Limb (tissue), 2 donors: Measurements from ENCODE around the gene APBA3.

ENCODE experiments used
- DNase-seq, 2 donors: peaks; one replicate each; pipeline ENCODE4 v3.0.0-alpha.2; 2016; ENCODE audit errors: extremely low spot score in 2 of 2

The APBA3 gene

GRCh38 chr19:3761382-3762129 lies at the start of gene APBA3:
APBA3 (minus strand) TSS chr19:3761692; CDS start chr19:3760264, 1,428 bp downstream.
- DNase-seq: peak; percentile 80 to 96

- no peak for DNase-seq
Measured at GRCh38 chr19:3810708-3811355, 49.3 kb upstream of the APBA3 start.

DNA sequence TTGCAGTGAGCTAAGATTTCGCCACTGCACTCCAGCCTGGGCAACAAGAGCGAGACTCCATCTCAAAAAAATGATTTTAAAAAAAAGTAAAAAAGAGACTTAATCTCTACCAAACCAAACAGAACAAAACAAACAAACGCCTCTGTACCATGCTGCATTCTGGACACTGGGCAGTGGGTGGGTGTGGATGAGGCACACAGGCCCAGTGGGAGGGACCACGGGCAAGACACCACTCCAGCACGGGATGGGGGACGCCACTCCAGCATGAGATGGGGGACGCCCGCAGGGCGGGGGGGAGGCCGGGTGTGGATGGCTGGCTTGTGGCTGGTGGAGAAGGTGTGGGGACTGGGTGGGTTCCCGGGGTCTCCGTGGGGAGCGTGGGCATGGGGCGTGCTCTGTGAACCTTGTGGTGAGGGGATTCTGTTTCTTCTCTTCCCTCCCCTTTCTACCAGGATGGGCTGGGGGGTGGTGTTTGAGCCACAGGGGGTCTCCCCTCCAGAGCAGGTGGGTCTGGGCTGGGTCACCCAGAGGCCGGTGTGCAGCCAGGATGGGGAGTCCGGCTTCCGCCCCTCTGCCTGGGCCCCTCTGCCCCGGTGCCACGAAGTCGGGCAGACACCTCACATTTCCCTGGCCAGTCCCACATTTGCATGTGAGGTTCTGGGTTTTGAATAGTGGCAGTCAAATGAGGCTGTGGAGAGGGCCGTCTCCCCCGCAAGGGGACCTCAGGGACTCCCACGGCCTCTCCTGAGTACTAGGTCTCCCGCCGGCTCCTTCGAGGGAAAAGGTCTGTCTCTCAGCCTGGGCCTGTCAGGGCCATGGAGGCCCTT lies 48.6 kb upstream of the APBA3 start:
- no peak for DNase-seq

GRCh38 chr19:3808420-3809143 lies 47.1 kb upstream of the APBA3 start:
- DNase-seq: no peak

GRCh38 chr19:3807574-3808354 lies 46.3 kb upstream of the APBA3 start:
- DNase-seq: no peak

GRCh38 chr19:3807131-3807480 lies 45.6 kb upstream of the APBA3 start:
- no peak for DNase-seq

DNA sequence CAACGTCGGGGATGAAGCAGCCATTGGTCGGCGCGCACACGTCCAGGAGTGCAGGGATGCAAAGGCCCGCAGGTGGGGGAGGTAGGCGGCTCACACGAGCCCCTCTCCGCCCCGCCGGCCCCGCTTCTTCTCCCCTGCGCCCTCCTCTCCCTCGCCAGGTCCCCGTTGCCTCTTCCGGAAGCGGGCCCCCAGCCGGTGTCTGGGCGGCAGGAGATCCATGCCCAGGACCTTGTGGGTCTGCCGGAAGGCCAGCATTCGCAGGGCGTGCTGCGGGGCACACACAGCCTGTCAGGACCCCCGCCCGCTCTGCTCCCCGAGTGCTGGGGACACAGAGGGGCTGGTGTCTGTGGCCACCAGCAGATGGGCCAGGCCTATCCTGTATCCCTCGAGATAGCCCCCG lies 44.4 kb upstream of the APBA3 start:
- DNase-seq: no peak

GRCh38 chr19:3804429-3804828 lies 42.9 kb upstream of the APBA3 start:
- DNase-seq: no peak

- no peak for DNase-seq
Measured at GRCh38 chr19:3803986-3804385, 42.5 kb upstream of the APBA3 start.

DNA sequence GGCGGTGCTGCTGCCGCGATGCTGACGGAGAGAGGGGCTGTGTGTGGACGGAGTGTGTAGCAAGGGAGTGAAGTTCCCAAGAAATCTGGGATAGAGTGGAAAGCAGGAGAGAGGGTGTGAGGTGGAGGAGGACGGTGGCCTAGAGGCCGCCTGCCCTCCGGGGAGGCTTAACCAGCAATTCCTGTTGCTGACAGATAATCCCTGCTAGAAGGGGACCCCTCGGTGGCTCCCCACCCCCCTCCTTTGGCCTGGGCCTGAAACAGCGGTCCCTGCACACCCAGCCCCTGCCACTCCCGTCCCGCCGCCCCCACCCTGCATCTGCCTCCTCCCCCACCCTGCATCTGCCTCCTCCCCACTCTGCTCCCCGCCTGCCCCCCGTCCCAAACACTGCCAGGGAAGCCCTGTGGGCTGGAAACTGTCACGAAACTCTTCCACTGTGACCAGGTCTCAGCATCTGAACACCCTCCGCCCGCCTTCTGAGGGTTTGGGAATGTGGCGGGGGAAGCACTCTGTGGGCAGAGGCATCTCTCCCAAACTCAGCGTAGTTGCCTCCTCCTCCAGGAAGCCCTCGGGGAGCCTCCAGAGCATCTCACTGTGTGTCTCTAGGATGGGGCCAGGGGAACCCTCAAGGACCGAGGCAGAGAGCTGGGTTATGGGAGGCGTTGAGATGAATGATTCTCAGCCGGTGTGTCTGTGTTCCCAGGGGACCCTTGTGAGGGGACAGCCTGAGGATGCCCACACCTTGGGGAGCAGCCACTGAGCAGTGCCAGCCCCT lies 41.8 kb upstream of the APBA3 start:
- no peak for DNase-seq

DNA sequence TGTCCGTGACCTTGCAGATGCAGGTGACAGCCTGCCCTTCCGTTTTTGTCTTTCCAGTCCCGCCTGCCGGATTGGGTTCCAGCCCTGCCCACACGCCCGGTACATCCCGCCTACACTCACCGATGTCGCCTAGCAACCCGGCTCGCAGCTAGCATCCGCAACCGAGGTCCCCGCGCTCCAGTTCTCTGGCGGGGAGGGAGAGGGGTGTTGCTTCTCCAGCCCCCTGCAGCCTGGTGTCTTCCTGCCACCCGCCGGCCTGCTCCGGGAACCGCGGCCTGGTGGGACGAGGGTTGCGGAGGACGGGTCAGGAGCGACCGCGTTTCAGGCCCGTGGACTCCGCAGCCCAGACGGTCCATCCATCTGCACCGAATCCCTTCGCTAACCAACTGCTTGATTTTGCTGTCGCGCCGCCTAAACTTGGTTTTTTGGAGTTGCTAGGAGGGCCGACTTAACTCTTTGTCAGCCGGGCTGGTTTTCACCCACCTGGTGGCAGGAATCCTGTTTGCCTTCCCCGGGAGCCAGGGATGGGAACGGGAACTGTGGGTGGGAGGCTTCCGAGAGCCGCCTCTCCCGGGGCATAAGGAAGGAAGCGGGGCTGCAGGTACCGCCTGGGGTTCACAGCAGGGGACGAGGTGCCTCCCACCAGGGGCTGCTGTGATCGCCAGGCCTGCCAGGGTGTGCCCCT lies 40.1 kb upstream of the APBA3 start:
- peak; percentile 17 to 70 for DNase-seq

- no peak for DNase-seq
Measured at GRCh38 chr19:3800996-3801395, 39.5 kb upstream of the APBA3 start.

- no peak for DNase-seq
Measured at GRCh38 chr19:3798137-3798536, 36.6 kb upstream of the APBA3 start.

- DNase-seq: no peak
Measured at GRCh38 chr19:3796358-3796757, 34.9 kb upstream of the APBA3 start.

- DNase-seq: no peak
Measured at GRCh38 chr19:3793799-3794198, 32.3 kb upstream of the APBA3 start.

- DNase-seq: no peak
Measured at GRCh38 chr19:3792114-3792513, 30.6 kb upstream of the APBA3 start.

- no peak for DNase-seq
Measured at GRCh38 chr19:3790941-3791340, 29.4 kb upstream of the APBA3 start.

GRCh38 chr19:3790209-3790734 lies 28.8 kb upstream of the APBA3 start:
- no peak for DNase-seq
